SU-DHL-6 (cell line): ENCODE results near the gene NCAPG2.

Experiments
- H2AFZ ChIP-seq: fragments of 200-600 bp; sonication (generic); 2 replicates; pipeline ENCODE4 v1.6.1; 2014; ENCODE audit warnings: low read depth, mild to moderate bottlenecking, moderate library complexity, mixed read lengths, antibody characterized with exemption, low read length; ENCODE audit not compliant: severe bottlenecking
- H3F3A ChIP-seq: fragments of 200-600 bp; shearing (Covaris generic); 2 replicates; pipeline ENCODE4 v1.6.0; 2016; ENCODE audit warnings: antibody characterized with exemption, mild to moderate bottlenecking; ENCODE audit not compliant: insufficient read depth
- H3K27ac ChIP-seq: fragments of 200-600 bp; sonication (generic); 2 replicates; pipeline ENCODE4 v1.5.1; 2016; ENCODE audit warnings: low read depth, mild to moderate bottlenecking, low read length, moderate library complexity, mixed read lengths
- H3K27me3 ChIP-seq: fragments of 200-600 bp; sonication (generic), shearing (Covaris generic); 2 replicates; pipeline ENCODE4 v1.6.0; 2014; ENCODE audit warnings: mild to moderate bottlenecking, low read length
- H3K36me3 ChIP-seq: fragments of 200-600 bp; sonication (generic); 2 replicates; pipeline ENCODE4 v1.6.1; 2014; ENCODE audit warnings: mild to moderate bottlenecking, low read length, mixed read lengths
- H3K4me2 ChIP-seq: fragments of 300-600, 200-600 bp; shearing (Covaris generic), sonication (generic); 2 replicates; pipeline ENCODE4 v1.6.0; 2014; ENCODE audit warnings: low read length, low read depth, mild to moderate bottlenecking; ENCODE audit not compliant: poor library complexity, severe bottlenecking
- H3K4me3 ChIP-seq: fragments of 200-600 bp; sonication (generic); 2 replicates; pipeline ENCODE4 v1.5.1; 2014; ENCODE audit warnings: antibody characterized with exemption, low read length, mild to moderate bottlenecking, mixed read lengths; ENCODE audit not compliant: insufficient read depth, poor library complexity, severe bottlenecking
- H3K79me2 ChIP-seq: fragments of 200-600 bp; sonication (generic); 2 replicates; pipeline ENCODE4 v1.6.1; 2014; ENCODE audit warnings: mild to moderate bottlenecking, low read length, moderate library complexity; ENCODE audit not compliant: insufficient read depth
- H3K9ac ChIP-seq: fragments of 200-600 bp; sonication (generic); 2 replicates; pipeline ENCODE4 v1.7.0; 2014; ENCODE audit warnings: mild to moderate bottlenecking, low read length
- H3K9me2 ChIP-seq: fragments of 200-600 bp; sonication (generic); replicated peaks from 2 replicates; pipeline ENCODE4 v1.6.1; 2014; ENCODE audit warnings: low read length; ENCODE audit not compliant: insufficient read depth
- H3K9me3 ChIP-seq: fragments of 200-600 bp; sonication (generic); 2 replicates; pipeline ENCODE4 v1.6.1; 2014; ENCODE audit warnings: low read length, mixed read lengths; ENCODE audit not compliant: insufficient read depth
- H4K20me1 ChIP-seq: fragments of 200-600 bp; sonication (generic); 2 replicates; pipeline ENCODE4 v1.6.1; 2014; ENCODE audit warnings: low read depth, mild to moderate bottlenecking, antibody characterized with exemption, low read length, moderate library complexity, mixed read lengths
- CTCF ChIP-seq: fragments of 200-600 bp; sonication (generic); IDR thresholded peaks from one replicate; pipeline ENCODE4 v1.5.1; 2017; ENCODE audit warnings: antibody characterized with exemption, mild to moderate bottlenecking, low read length, moderate library complexity; ENCODE audit not compliant: insufficient read depth, poor library complexity, severe bottlenecking
- EZH2phosphoT487 ChIP-seq: fragments of 200-600 bp; sonication (generic), shearing (Covaris generic); conservative IDR thresholded peaks from 2 replicates; pipeline ENCODE4 v1.6.1; 2018; ENCODE audit warnings: mild to moderate bottlenecking, antibody characterized with exemption, low read length, moderate library complexity, mixed read lengths

The NCAPG2 gene

GRCh38 chr7:158744070-158744469 lies 39.5 kb upstream of the NCAPG2 start:
- no peaks in the 10 kb centered on the region for H3K79me2 ChIP-seq
- H3K27me3 ChIP-seq = no peaks in the 10 kb centered on the region
- H4K20me1 ChIP-seq = no peaks in the 10 kb centered on the region
- H3K9me2 ChIP-seq = no peaks in the 10 kb centered on the region
- H3K4me3 ChIP-seq = no peak overlapping the region
- no peak overlapping the region for H2AFZ ChIP-seq
- H3K9me3 ChIP-seq = no peaks in the 10 kb centered on the region
- H3K9ac ChIP-seq = no peak overlapping the region
- no peaks in the 10 kb centered on the region for H3F3A ChIP-seq
- no peak overlapping the region for H3K4me2 ChIP-seq
- TF ChIP-seq EZH2phosphoT487 (no peak), CTCF (no peak)
- H3K27ac ChIP-seq = no peak overlapping the region
- no peaks in the 10 kb centered on the region for H3K36me3 ChIP-seq

GRCh38 chr7:158743219-158743618 lies 38.6 kb upstream of the NCAPG2 start:
- Histone ChIP-seq H3K9ac (no peak overlapping the region), H3K4me3 (no peak overlapping the region), H3K4me2 (no peak overlapping the region), H3K36me3 (no peaks in the 10 kb centered on the region), H3K27ac (no peak overlapping the region), H3K9me3 (no peaks in the 10 kb centered on the region), H3K9me2 (no peaks in the 10 kb centered on the region), H3K79me2 (no peaks in the 10 kb centered on the region), H2AFZ (no peak overlapping the region), H3F3A (no peaks in the 10 kb centered on the region), H4K20me1 (no peaks in the 10 kb centered on the region), H3K27me3 (no peaks in the 10 kb centered on the region)
- TF ChIP-seq CTCF = no peak
- no peak for TF ChIP-seq EZH2phosphoT487

- TF ChIP-seq EZH2phosphoT487 = no peak
- TF ChIP-seq CTCF = no peak
- H3K27me3 ChIP-seq = no peaks in the 10 kb centered on the region
- no peaks in the 10 kb centered on the region for H3K36me3 ChIP-seq
These were observed 37.6 kb upstream of the NCAPG2 start for GRCh38 chr7:158742065-158742821.

More at GRCh38 chr7:158742065-158742821, 37.6 kb upstream of the NCAPG2 start:
- H3K9ac ChIP-seq = no peak overlapping the region
- no peaks in the 10 kb centered on the region for H3K9me2 ChIP-seq
- no peaks in the 10 kb centered on the region for H3F3A ChIP-seq
- H3K9me3 ChIP-seq = no peaks in the 10 kb centered on the region
- no peak overlapping the region for H3K4me3 ChIP-seq
- no peaks in the 10 kb centered on the region for H3K79me2 ChIP-seq
- H2AFZ ChIP-seq = no peak overlapping the region
- H4K20me1 ChIP-seq = no peaks in the 10 kb centered on the region
- H3K4me2 ChIP-seq = no peak overlapping the region
- no peak overlapping the region for H3K27ac ChIP-seq
